ENCODE data around the gene PPFIA3. TPM values are rescaled to one million over a fixed set of nuclear protein-coding genes. Genes with fewer than 3 reads are reported as not detected.

The PPFIA3 gene
- total and polyA plus RNA-seq, 2 donors (not counting 1 experiment from before 2014, with no cell fraction given): 2.1 to 3.4 TPM

DNA sequence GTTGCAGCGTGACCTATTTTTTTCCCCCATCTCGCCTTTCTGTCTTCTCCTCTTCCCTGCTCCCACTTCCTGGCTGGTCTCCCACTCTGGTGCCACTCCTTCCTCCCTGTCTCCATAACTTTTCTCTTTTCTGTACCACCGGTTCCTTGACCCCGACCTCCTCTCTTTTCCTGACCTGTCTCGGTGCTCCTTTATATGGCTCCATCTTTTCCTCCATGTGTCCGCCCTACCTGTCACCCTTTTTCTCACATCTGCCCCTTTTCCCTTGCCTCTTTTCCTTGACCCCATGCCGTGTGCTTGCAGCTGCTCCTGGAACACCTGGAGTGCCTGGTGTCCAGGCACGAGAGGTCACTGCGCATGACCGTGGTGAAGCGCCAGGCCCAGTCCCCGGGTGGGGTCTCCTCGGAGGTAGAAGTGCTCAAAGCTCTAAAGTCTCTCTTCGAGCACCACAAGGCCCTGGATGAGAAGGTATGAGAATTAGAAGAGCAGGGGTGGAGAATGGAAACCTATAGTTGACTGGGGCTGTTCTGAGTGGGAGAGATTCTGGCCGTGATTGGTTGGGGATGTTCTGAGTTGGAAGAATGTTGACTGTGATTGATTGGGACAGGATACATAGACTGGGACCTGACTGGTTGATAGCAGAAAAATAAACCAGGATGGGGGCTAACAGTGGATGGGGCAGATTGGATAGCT, 9.3 kb downstream of the PPFIA3 start:
- ChIA-PET CTCF (interaction anchor here (1.0 to 2.4 kb wide), 6 partner anchors 15 to 170 kb away, joined by 4 to 14 read pairs (median 5); partner anchors contain the start of gene LIN7B), POLR2A (interaction anchor here (1.0 to 1.2 kb wide), 3 partner anchors 9 to 14 kb away, joined by 4 to 9 read pairs (median 5); partner anchors contain the start of genes LIN7B and PPFIA3)
- no peak overlapping the region for H3K27ac Mint-ChIP-seq
- H3K4me3 Mint-ChIP-seq: peak overlapping the region; percentile 85
- Histone ChIP-seq H3K27me3 (replicated peaks in 1 of 4; ENCODE audit: control extremely low read depth in 1 of 4, control insufficient read depth in 3 of 4, insufficient read depth in 4 of 4, low read length in 3 of 4) (peaks cover 0 to 7% (median 2%) of the 10 kb centered on the region in 4 experiments), H3K27ac (ENCODE audit: low read length in 2 of 2) (no peak overlapping the region), H3K9ac (ENCODE audit: low read length) (peak overlapping the region; percentile 54), H3K4me1 (ENCODE audit: control insufficient read depth in 2 of 2, insufficient read depth in 2 of 2, low read length in 2 of 2) (peaks cover 12 to 17% of the 10 kb centered on the region in 2 donors), H3K36me3 (replicated peaks in 1 of 2; ENCODE audit: control extremely low read depth in 1 of 2, control insufficient read depth in 1 of 2, extremely low read depth in 1 of 2, insufficient read depth in 2 of 2, low read length in 1 of 2) (no peaks in the 10 kb centered on the region), H3K4me2 (replicated peaks; ENCODE audit: low read depth, low read length, poor library complexity, severe bottlenecking) (peak overlapping the region; percentile 90), H3K4me3 (ENCODE audit: control extremely low read depth in 1 of 5, extremely low read depth in 1 of 5, insufficient read depth in 1 of 5, low read depth in 2 of 5, low read length in 4 of 5) (peak overlapping the region in 4 of 5 experiments; percentile 26 to 71 (median 51)), H3K79me2 (ENCODE audit: control insufficient read depth, insufficient read depth, low read length) (no peaks in the 10 kb centered on the region), H3K9me3 (ENCODE audit: control extremely low read depth in 1 of 3, control insufficient read depth in 2 of 3, insufficient read depth in 1 of 3, low read length in 2 of 3) (peaks cover 0 to 20% (median 0%) of the 10 kb centered on the region in 3 donors), H4K20me1 (ENCODE audit: control insufficient read depth, insufficient read depth, low read length, poor library complexity, severe bottlenecking) (no peaks in the 10 kb centered on the region), H2AFZ (ENCODE audit: insufficient read depth, low read depth, low read length, poor library complexity, severe bottlenecking) (peak overlapping the region; percentile 86)
- no peaks in the 10 kb centered on the region for H3K9me3 Mint-ChIP-seq (ENCODE audit: insufficient read depth)
- intact Hi-C loops (cut with micrococcal nuclease): loop anchor here (1.0 to 5.0 kb wide), 5 partner anchors 9 to 679 kb away; partner anchors contain the start of genes C19orf73, LIN7B, PPFIA3 and SNRNP70
- ATAC-seq (ENCODE audit: low read depth) (no peak), DNase-seq (no peak)
- TF ChIP-seq EZH2 (IDR thresholded peaks at IDR 0.05; ENCODE audit: borderline replicate concordance, insufficient read depth, low read depth, low read length, poor library complexity, severe bottlenecking): no peak
- TF ChIP-seq CTCF (IDR thresholded peaks at IDR 0.05): no peak
- H3K4me1 Mint-ChIP-seq: peaks cover 21% of the 10 kb centered on the region
- WGBS (ENCODE audit: insufficient coverage): 72% methylated on average over 15 of the region's 15 CpGs
- peaks cover 6% of the 10 kb centered on the region for H3K27me3 Mint-ChIP-seq

DNA sequence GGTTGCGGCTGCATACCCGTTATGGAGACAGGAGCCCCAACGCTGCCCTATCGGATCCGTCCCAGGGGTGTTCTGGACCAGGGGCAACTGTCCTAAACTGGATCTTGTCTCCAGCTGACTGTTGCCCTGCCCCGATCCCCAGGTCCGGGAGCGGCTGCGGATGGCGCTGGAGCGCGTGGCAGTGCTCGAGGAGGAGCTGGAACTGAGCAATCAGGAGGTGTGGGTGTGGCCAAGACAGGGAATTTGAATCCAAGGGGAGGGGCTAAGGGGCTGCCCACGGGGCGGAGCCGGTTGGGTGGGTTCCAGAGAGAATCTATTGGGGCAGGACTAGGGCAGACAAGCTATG, 9.9 kb downstream of the PPFIA3 start:
- no peak overlapping the region for H2AFZ ChIP-seq (ENCODE audit: insufficient read depth, low read depth, low read length, poor library complexity, severe bottlenecking)
- no peaks in the 10 kb centered on the region for H3K36me3 ChIP-seq (replicated peaks in 1 of 2; ENCODE audit: control extremely low read depth in 1 of 2, control insufficient read depth in 1 of 2, extremely low read depth in 1 of 2, insufficient read depth in 2 of 2, low read length in 1 of 2)
- Mint-ChIP-seq H3K27me3 (peaks cover 12% of the 10 kb centered on the region), H3K9me3 (ENCODE audit: insufficient read depth) (no peaks in the 10 kb centered on the region), H3K27ac (no peak overlapping the region), H3K4me3 (peak overlapping the region; percentile 85), H3K4me1 (peaks cover 22% of the 10 kb centered on the region)
- no peaks in the 10 kb centered on the region for H3K79me2 ChIP-seq (ENCODE audit: control insufficient read depth, insufficient read depth, low read length)
- no peak overlapping the region for H3K9ac ChIP-seq (ENCODE audit: low read length)
- 73% methylated on average over 16 of the region's 16 CpGs for WGBS (ENCODE audit: insufficient coverage)
- ChIA-PET CTCF (interaction anchor here (0.5 to 1.7 kb wide), 5 partner anchors 15 to 31 kb away, joined by 3 to 6 read pairs (median 4); partner anchors contain the start of gene LIN7B), POLR2A (no interaction called here)
- peaks cover 0 to 25% (median 2%) of the 10 kb centered on the region in 3 donors for H3K9me3 ChIP-seq (ENCODE audit: control extremely low read depth in 1 of 3, control insufficient read depth in 2 of 3, insufficient read depth in 1 of 3, low read length in 2 of 3)
- no peak for TF ChIP-seq EZH2 (IDR thresholded peaks at IDR 0.05; ENCODE audit: borderline replicate concordance, insufficient read depth, low read depth, low read length, poor library complexity, severe bottlenecking)
- TF ChIP-seq CTCF (IDR thresholded peaks at IDR 0.05): no peak
- ATAC-seq (ENCODE audit: low read depth) (no peak), DNase-seq (no peak)
- H3K4me1 ChIP-seq (ENCODE audit: control insufficient read depth in 2 of 2, insufficient read depth in 2 of 2, low read length in 2 of 2): peaks cover 15 to 22% of the 10 kb centered on the region in 2 donors
- intact Hi-C loops (cut with micrococcal nuclease): loop anchor here (2.0 to 5.0 kb wide), 2 partner anchors 16 to 678 kb away; no protein-coding TSS in a partner anchor
- no peak overlapping the region for H3K4me3 ChIP-seq (ENCODE audit: control extremely low read depth in 1 of 5, extremely low read depth in 1 of 5, insufficient read depth in 1 of 5, low read depth in 2 of 5, low read length in 4 of 5)
- peaks cover 0 to 12% (median 4%) of the 10 kb centered on the region in 4 experiments for H3K27me3 ChIP-seq (replicated peaks in 1 of 4; ENCODE audit: control extremely low read depth in 1 of 4, control insufficient read depth in 3 of 4, insufficient read depth in 4 of 4, low read length in 3 of 4)
- H3K4me2 ChIP-seq (replicated peaks; ENCODE audit: low read depth, low read length, poor library complexity, severe bottlenecking): no peak overlapping the region
- no peak overlapping the region for H3K27ac ChIP-seq (ENCODE audit: low read length in 2 of 2)
- no peaks in the 10 kb centered on the region for H4K20me1 ChIP-seq (ENCODE audit: control insufficient read depth, insufficient read depth, low read length, poor library complexity, severe bottlenecking)
